GM15510 (cell line): ENCODE data around the gene DIP2C.

Experiments
- POLR2A ChIP-seq: IDR thresholded peaks from 3 replicates; pipeline ENCODE4 v1.6.1; 2011; ENCODE audit warnings: borderline replicate concordance; ENCODE audit not compliant: insufficient read length; ENCODE audit errors: extremely low read depth

The DIP2C gene

GRCh38 chr10:620971-621370 lies 68.5 kb downstream of the DIP2C start:
- no peak for TF ChIP-seq POLR2A

- no peak for TF ChIP-seq POLR2A
Measured at GRCh38 chr10:620417-620816, 69.1 kb downstream of the DIP2C start.

GRCh38 chr10:619710-620109 lies 69.8 kb downstream of the DIP2C start:
- TF ChIP-seq POLR2A, result no peak

- no peak for TF ChIP-seq POLR2A
Measured at GRCh38 chr10:618229-618989, 71.1 kb downstream of the DIP2C start.

GRCh38 chr10:617471-617870 lies 72.0 kb downstream of the DIP2C start:
- TF ChIP-seq POLR2A, result no peak

- no peak for TF ChIP-seq POLR2A
Measured at GRCh38 chr10:615583-616152, 73.8 kb downstream of the DIP2C start.

- TF ChIP-seq POLR2A, result no peak
Measured at GRCh38 chr10:614790-615582, 74.5 kb downstream of the DIP2C start.

GRCh38 chr10:614139-614711 lies 75.2 kb downstream of the DIP2C start:
- no peak for TF ChIP-seq POLR2A

- TF ChIP-seq POLR2A, result no peak
Measured at GRCh38 chr10:613271-614138, 76.0 kb downstream of the DIP2C start.

GRCh38 chr10:612696-613095 lies 76.8 kb downstream of the DIP2C start:
- no peak for TF ChIP-seq POLR2A

GRCh38 chr10:609868-610545 lies 79.5 kb downstream of the DIP2C start:
- no peak for TF ChIP-seq POLR2A

GRCh38 chr10:609262-609658 lies 80.2 kb downstream of the DIP2C start:
- no peak for TF ChIP-seq POLR2A

- TF ChIP-seq POLR2A, result no peak
Measured at GRCh38 chr10:608331-609261, 80.9 kb downstream of the DIP2C start.
